ENCODE data around the gene PLA2G4B.

PLA2G4B gene

DNA sequence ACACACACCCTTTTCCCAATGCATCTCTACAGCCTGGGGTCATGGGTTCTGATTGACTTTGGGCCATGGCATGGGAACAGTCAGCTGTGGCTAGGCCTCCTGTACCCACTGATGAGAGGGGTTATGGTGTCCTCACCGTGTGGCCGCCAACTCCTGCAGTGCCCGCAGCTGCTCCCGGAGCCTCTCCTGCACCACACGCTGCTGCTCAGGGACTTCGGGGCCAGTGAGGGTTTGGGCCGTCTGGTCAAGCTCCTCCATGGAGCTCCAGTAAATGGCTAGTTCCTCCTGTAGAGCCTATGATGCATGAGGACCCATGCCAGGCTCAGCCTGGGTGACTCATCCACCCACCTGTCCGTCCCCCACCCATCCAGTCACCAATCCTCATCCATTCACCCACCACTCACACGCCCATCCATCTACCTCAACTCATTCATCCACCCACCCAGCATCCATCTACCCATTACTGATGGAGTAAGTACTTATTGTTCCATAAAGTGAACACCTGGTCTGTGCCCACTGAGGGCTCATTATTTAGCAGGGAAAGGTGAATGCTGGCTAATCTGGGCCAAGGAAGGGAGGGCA is 33.6 kb downstream of the PLA2G4B start:
- no peak for DNase-seq

DNA sequence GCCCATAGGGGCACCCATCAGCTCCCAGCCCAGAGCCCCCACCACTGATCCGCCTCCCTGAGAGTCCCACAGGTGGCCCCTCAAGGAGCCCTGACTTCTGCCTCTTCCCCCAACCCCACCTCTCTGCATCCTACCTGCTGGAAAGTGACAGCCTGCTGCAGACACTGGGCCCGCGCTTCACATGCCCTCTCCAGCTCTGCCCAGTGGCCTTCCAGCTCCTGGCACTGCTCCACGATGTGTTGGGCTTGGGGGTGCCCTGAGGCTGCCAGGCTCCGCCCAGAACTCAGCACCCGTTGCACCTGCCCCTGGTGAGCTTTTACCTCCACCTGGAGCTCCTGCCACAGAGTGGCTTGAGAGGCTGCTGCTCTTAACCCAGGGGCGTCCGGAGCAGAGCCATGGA is 35.1 kb downstream of the PLA2G4B start:
- no peak for DNase-seq

- no peak for DNase-seq
Measured at GRCh38 chr15:41874736-41875135, 36.1 kb downstream of the PLA2G4B start.

GRCh38 chr15:41876007-41876406 is 37.4 kb downstream of the PLA2G4B start:
- DNase-seq: no peak

DNA sequence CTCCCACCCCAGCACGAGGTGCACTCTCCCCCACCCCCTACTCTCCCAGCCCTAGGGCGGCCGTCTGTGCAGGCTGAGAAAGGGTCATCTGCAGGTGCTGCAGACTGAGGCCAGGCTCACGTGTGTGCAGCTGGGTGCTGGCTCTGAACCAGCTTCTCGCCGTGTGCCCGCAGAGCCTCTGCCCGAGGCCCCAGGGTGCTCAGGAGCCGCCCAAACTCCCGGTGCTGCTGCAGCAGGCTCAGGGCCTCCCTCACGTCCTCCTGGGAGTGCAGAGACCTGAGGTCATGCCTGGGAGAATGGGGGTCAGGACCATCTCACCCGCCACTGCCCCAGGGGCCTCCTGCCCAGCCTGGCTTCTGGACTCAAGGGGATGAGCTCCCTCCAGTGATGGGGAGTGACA is 38.0 kb downstream of the PLA2G4B start:
- DNase-seq: no peak

- DNase-seq: no peak
Measured at GRCh38 chr15:41877631-41878354, 39.1 kb downstream of the PLA2G4B start.

- DNase-seq: no peak
Measured at GRCh38 chr15:41878355-41878699, 39.7 kb downstream of the PLA2G4B start.

- DNase-seq: no peak
Measured at GRCh38 chr15:41879321-41879845, 40.7 kb downstream of the PLA2G4B start.

- no peak for DNase-seq
Measured at GRCh38 chr15:41880156-41880877, 41.7 kb downstream of the PLA2G4B start.

GRCh38 chr15:41881086-41881485 is 42.4 kb downstream of the PLA2G4B start:
- no peak for DNase-seq

DNA sequence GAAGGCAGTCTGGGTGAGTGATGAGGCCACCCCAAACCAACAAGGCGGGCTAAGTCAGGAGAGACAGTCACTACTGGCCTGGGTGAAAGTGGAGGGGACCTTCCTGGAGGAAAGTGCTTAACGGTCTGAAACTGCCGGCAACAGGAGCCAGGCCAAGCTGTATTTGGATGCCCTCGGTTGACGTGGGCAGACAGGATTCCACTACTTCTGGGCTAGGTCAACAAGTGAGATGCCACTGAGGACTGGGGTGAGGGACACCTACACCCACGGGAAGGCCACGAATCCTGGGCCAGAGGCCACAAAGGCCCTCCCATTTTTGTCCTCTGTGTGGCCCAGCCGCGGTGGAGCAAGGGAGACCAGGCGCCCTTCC is 42.9 kb downstream of the PLA2G4B start:
- no peak for DNase-seq

- DNase-seq: no peak
Measured at GRCh38 chr15:41881920-41882688, 43.5 kb downstream of the PLA2G4B start.

DNA sequence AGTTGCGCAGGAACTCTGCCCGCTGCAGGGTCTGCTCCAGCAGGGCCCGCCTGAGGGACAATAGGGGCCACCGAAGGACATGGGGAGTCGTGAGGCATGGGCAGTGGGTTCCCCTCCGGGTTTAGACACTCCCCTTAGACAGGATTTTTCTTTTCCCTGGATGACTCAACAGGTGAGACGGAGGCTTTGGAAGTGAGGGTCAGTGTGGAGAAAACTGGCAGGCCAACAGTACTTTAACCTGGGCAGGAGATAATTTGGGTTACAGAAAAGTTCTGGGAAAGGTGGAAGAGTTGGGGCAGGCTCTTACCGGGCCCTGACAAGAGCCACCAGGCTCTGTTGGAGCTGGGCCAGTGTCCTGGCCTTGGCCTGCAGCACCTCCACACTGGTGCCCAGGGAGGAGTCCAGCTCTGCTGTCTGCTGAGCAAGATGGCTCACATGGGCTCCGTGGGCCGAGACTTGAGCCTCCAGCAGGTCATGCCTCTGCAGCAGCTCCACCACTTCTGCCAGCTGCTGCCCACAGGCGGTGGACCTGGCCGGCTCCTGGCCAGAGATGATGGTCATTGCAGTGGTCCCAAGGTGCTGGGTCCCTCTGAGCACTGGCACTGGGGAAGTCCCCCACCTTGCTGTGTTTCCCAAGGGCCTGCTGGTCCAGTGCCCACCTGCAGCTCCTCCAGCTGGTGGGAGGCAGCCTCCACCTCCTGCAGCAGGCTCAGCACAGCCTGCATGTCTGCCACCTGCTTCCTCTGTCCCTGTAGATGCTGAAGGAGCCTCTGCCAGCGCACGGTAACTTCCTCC is 44.2 kb downstream of the PLA2G4B start:
- DNase-seq: no peak

DNA sequence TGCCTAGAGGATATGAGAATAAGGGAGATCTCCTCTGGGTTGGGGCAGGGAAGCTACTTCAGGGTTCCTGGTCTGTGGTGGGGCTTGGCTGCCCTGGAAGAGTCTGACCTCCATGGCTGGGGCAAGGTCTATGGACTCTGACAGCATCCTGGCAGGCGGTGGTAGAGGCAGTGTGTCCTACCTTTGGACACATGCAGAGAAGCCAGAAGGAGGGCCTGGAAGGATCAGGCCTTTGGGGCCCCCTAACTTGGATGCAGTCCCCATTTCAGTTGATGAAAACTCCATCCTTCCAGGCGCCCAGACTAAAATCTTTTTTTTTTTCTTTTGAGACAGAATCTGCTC is 44.8 kb downstream of the PLA2G4B start:
- DNase-seq: no peak

- DNase-seq: no peak
Measured at GRCh38 chr15:41884458-41884857, 45.8 kb downstream of the PLA2G4B start.

GRCh38 chr15:41885321-41885720 is 46.7 kb downstream of the PLA2G4B start:
- no peak for DNase-seq

DNA sequence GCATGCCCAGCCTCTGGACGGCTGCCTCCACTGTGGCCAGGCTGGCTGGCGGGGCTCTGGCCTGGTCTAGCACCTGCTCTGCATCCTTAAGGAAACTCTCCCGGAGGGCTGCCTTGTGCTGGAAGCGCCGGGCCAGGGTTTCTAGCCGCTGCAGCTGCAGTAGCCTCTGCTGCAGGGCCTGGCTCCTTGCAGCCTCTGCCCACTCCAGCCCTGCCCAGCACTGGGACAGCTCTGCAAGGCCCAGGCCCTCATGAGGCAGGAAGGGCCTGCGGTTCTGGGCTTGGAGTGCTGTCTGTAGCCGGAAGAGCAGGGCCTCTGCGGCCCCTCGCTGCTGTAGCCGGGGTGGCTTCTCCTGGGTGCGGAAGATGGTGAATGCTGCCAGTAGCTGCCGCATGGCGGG is 47.2 kb downstream of the PLA2G4B start:
- DNase-seq: no peak

GRCh38 chr15:41886741-41887140 is 48.1 kb downstream of the PLA2G4B start:
- DNase-seq: no peak

GRCh38 chr15:41887161-41887560 is 48.5 kb downstream of the PLA2G4B start:
- no peak for DNase-seq

GRCh38 chr15:41887893-41888292 is 49.2 kb downstream of the PLA2G4B start:
- DNase-seq: no peak

GRCh38 chr15:41888662-41889253 is 50.1 kb downstream of the PLA2G4B start:
- no peak for DNase-seq

GRCh38 chr15:41890050-41890690 is 51.5 kb downstream of the PLA2G4B start:
- DNase-seq: no peak

Data from midbrain (tissue), 1 donor.